ENCODE data around the gene PERCC1.

PERCC1 gene

GRCh38 chr16:1413684-1414531 lies 17.0 kb upstream of the PERCC1 start:
- DNase-seq: peak; percentile 37

DNA sequence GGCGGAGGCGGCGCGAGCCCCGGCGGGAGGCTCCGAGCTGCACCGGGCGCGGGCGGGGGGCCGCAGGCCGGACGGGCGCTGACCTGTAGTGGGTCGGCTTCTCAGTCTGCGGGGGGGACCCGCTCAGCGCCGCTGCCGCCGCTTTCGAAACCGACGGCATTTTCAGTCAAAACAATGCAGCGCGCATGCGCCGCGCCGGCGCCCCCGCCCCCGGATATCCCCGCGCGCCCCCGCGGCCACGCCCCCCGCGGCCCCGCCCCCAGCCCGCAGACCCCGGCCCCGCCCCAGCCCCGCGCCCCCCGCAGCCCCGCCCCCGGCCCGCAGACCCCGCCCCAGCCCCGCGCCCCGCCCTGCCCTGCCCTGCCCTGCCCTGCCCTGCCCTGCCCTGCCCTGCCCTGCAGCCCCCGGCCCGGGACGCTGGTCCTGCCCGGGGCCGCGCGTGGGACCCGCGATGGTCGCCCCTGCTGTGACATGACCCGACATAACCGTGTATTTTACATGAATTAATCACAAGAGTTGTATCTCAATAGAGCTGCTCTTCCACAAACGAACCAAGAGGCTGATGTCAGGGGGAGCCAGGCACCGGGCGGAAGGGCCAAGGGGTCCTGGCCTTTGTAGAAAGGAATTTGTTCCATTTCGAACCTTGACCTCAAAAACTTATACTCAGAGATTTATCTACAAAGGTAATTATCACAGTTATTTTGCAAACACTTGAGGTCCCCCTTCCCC lies 16.2 kb upstream of the PERCC1 start, which contains the start of gene UNKL:
TSS of gene UNKL (minus strand) at position 173 of the 729 bp plus-strand sequence. CDS start at position 160, 13 bp downstream.
- DNase-seq: peak; percentile 2

DNA sequence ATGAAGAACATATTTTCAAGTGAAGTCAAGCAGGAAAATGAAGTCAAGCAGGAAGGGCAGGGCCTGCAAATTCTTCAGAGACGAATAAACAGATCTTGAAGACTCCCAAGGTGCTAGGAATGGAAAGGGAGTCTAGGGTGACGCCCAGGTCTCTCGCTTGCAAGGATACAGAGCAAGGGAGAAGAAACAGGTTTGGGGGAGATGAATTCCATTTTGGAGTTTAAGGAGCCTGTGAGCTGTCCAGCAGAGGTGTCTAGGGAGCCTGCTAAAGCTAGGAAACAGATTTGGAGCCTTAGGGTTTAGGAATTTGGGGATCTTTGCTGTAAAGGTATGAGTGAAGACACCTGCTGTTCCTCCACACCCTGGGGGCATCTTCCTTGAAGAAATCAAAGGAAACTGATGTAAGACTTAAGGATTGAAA lies 14.3 kb upstream of the PERCC1 start:
- no peak for DNase-seq

DNA sequence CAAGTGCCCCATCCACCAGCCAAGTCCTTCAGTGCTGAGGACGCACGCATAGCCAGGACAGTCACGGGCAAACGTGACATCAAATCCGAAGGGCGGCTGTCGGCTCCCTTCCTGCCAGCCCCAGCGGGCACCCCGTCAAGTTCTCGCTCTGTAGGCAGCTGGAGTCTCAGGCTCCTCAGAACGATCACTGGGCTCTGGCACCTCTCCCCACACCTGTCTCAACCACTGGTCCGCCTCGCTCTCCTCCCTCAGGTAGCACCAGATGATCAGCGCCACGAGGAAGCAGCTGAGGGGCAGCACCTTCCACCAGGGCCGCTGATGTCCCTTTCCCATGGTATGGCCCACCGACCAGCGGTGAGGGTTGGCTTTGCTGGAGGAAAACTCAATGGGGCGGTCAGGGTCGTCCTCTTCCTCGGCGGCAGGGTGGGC lies 10.8 kb upstream of the PERCC1 start:
- no peak for DNase-seq

GRCh38 chr16:1422076-1422475 lies 8.8 kb upstream of the PERCC1 start:
- DNase-seq: no peak

GRCh38 chr16:1424028-1424427 lies 6.8 kb upstream of the PERCC1 start:
- no peak for DNase-seq

DNA sequence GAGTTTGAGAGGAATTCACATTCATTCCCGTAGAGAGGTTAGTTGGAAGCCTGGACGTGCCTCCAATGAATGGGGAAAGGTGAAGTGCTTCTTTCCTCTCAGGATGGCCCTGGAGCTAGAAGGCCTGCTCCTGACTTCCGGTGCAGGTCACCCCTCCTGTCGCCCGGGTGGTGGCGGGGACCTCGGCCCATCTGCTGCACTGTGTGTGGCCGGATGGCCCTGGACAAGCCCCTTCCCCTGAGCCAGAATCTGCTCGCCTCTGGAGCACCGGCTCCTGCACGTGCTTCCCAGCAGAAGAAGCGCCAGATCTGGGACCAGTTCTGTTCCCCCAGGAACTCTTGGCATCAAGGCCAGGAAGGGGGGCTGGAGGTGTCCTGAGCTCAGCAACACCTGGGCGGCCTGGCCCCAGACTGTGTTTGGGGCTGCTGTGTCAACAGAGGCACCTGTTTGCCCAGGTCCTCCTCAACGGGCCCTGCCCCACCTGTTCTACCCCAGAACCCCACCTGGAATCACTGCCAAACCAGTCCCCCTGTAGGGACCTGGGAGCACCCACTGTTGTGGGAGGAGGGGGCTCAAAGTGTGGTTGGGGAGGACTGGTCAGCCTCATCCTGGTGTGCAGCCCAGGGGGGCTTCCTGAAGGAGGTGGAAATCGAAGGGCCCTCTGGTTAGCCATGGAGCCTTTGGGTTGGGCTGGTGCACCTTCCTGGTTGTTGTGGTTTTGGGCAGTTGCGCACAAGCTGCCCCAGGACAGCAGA lies 5.1 kb upstream of the PERCC1 start:
- DNase-seq: no peak

DNA sequence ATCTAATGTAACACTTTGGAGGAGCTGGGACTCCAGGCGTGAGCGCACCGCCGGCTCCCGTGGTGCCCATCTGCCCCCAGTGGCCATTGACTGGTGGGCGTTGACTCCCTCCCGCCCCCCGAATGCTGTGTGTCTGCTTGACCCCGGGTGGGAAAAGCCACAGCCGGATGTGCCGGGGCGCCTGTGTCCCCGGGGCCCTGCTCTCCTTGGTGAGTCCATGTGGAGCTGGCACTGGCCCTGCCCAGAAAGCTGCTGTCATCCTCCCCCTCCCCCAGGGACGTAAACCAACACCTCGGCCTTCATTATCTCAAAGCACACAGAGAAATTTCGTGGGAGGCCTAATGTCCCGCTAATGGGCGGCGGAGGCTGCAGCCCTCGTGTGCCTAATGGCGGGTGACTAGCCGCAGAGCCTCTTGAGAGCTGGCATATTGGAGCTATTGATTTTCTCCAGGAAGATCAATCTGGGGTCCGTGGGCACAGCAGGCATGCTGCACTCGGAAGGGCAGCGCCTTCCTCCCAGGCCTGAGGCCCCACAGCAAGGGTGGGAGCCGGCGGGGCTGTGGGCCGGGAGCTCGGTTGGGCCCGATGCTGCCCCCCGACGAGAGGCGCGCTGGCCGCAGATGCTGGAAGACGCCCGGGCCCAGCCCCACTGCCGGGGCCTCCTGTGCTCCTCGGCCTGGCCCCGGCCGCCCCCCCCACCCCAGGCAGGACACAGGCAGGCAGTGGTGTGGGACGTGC lies 4.0 kb upstream of the PERCC1 start:
- no peak for DNase-seq

DNA sequence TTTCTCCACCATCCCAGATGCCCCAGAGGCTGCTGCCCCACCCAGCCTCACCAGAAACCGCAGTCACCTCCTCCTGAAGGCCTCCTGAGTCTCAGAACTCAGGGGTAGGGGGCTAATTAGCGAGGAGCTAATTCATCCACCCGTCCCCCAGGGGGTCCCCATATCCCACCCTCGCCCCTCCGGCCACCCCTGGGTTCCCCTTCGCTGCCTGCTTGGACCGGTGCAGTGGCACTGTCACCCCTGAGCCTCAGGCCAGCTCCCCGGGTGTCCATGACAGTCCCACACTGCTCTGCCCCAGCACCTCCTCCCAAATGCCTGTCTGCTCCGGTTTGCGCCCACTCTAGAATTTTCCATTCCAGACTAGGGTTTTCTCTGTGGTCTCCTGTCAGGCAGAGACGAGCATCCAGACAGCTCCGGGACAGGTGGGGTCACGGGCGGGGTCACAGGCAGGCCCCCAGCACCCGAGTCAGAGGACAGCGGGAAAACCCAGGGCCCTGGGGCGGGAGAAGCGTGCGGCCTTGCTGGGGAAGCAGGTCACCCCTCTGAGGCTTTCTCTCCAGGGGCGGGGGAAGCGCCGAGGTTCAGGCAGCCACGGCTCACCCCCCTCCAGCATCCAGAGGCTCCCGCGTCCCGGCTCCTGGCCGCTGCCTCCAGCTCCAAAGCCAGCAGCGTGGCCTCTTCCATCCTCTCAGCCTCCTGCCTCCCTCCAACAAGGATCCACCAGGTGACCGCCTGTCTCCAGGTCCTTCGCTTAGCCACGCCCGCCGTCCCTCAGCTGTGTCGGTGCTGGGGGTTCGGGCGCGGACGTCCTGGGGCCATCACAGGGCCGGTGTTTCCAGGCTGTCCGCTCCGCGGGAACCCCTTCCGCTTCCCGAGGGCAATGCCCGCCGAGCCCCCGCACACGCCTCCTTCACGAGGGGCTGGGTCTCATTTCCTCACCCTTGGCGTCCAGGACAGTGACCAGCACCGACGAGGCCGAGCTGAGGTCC lies 3.1 kb upstream of the PERCC1 start:
- no peak for DNase-seq

GRCh38 chr16:1428511-1428910 lies 2.4 kb upstream of the PERCC1 start:
- DNase-seq: no peak

DNA sequence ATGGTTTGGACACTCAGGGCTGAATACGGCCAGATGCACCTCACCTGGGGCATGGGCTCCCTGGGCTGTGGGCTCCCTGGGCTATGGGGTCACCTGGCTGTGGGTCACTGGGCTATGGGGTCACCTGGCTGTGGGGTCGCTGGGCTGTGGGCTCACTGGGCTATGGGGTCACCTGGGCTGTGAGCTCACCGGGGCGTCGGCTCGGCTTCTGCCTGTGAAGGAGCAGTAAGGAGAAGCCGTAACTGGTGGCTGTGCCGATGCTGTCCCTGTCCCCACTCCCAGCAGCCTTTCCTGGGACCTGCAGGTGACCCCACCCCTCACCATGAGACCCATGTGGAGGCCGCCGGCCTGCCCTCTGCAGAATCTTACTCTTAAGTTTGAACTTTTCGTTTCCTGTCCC lies 1.9 kb upstream of the PERCC1 start:
- DNase-seq: no peak

GRCh38 chr16:1429631-1430030 lies 1.2 kb upstream of the PERCC1 start:
- DNase-seq: no peak

DNA sequence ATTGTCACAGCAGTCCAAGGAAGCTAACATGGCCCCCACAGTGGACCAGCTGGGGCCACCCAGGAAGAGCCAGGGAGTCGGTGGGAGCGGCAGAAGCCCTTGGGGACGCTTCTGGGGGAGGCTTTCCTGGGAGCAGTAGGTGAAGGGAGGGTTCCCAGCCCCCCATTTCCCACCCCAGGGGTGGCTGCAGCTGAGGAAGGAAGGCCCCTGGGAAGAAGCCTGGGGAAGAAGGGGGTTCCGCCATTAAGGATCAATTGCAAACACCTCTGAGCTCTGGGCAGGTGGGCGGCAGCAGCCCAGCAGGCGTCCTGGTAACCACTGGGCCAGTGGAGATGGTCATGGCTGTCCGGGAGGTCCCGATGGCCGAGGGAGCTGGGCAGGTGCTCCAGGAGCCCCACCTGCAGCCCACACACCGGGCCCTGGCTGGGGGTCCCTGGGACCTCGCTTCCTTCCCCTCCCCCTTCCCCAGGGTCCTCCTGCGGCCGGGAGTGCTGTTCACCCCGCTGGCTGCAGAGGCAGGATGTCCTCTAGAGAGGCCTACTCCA lies 592 bp upstream of the PERCC1 start:
- no peak for DNase-seq

DNA sequence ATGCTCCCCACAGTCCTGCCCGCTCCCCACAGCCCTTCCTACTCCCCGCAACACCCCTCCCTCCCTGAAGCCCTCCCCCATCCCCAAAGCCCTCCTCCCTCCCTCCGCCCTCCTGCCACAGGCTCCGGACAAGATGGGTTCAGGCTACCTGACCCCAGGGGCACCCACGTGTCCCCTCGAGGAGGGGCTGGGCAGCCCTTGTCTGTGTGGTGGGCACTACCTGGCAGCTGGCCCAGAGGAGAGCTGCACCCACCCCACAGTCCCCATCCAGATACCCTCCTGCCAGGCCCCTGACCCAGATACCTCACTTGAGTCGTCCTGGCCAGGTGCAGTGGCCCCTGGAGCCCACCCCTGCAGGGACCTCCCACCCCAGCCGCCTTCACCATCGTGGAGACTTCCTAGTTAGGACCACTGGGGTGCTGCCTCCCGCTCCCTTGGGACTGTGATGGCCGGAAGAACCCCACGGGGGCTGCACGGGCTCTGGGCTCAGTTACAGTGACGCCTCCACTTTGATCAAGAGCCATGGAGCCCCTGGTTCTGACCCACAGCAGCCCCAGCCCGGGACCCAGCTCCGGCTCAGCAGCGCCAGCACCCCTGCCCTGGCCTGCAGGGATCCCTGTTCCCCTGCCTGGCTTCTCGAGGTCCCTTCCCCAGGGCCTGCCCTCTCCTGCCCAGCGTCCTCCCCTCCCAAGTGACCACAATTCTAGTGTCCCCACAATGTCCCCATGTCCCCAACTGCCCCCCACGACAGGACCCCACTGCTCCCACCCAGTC lies 806 bp downstream of the PERCC1 start:
- DNase-seq: no peak

DNA sequence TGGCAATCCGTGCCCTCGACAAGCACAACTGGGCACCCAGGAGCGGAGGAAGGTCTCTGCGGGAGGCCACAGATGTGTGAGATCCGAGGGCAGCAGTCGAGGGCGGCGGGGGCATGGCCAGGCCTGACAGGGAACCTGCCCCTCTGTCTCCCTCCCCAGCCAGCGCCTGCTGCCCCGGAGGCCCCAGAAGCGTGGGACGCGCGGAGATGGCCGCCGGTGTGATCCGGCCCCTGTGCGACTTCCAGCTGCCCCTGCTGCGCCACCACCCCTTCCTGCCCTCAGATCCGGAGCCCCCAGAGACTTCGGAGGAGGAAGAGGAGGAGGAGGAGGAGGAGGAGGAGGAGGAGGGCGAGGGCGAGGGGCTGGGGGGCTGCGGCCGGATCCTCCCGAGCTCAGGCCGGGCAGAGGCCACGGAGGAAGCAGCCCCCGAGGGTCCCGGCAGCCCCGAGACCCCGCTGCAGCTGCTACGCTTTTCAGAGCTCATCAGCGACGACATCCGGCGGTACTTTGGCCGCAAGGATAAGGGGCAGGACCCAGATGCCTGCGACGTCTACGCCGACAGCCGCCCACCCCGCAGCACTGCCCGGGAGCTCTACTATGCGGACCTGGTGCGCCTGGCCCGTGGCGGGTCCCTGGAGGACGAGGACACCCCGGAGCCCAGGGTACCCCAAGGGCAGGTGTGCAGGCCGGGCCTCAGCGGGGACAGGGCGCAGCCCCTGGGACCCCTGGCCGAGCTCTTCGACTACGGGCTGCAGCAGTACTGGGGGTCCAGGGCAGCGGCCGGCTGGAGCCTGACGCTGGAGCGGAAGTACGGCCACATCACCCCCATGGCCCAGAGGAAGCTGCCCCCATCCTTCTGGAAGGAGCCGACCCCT lies 1.7 kb downstream of the PERCC1 start:
- no peak for DNase-seq

DNA sequence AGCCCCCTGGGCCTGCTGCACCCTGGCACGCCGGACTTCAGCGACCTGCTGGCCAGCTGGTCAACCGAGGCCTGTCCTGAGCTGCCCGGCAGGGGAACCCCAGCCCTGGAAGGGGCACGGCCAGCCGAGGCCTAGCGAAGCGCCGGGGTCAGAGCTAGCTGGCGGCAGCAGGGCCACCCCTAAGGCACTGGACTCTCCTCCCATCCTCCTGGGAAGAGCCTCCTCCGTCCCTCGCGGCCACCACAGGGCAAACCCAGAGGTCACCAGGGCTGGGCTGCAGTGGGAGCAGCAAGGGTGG lies 2.3 kb downstream of the PERCC1 start:
- no peak for DNase-seq

GRCh38 chr16:1433756-1434155 lies 2.9 kb downstream of the PERCC1 start:
- DNase-seq: no peak

DNA sequence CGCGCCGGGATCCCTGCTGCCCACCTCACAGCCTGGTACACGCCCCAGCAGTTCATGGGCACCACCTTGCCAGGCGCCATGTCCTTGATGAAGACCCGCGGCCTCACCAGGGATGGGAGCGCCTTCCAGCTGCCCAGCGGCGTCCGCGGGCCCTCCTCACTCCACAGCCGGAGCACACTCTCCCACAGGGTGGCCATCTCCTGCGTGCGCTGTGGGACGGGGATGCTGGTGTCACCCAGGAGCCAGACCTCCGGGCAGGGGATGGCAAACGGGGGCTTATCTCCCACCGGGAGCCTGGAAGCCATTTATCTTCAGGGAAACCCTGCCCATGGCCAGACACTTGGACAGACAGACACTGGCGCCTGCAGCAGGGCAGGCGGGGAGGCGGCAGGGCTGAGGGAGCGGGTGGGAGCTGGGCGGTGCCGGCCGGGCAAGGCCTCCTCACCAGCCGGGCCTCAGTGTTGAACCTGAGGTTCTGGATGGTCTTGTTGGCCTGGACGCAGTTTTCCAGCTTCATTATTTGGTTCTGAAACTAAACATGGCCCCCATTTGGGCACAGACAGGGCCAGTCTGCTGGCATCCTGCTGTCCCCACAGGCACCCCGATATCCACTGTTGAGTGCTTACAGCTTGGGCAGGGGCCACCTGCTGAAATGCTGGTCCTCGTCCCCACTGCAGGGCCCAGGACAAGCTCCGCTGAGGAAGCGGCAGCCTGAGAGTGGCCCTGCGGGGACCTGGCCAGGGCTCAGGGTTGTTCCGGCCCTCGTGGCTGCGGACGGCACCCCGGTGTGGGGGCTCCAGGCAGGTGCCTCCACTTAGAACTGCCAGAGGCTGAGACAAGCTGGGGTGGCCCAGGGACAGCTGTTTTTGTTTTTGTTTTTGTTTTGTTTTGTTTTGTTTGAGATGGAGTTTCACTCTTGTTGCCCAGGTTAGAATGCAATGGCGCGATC lies 4.0 kb downstream of the PERCC1 start:
- no peak for DNase-seq

All from NCI-H748 treated with DMSO at 0.1 percent for 48 hours (cell line).